Activated T-cell treated with anti-CD3 and anti-CD28 coated beads, Interleukin-2, amount 50 U/mL, for 72 hours (primary cell): ENCODE results near the gene DUSP7. TPM values are rescaled to one million over a fixed set of nuclear protein-coding genes. Genes with fewer than 3 reads are reported as not detected.
A peak's percentile ranks its signal among the peaks of the same experiment; 100 is the strongest.

Experiments
- ATAC-seq, 2 donors: fragments of 150-1000 bp; cut with Tn5 transposase; replicated peaks in 1 of 2; 2 replicates each; pipeline ENCODE4 v1.10.0; 2021; ENCODE audit warnings: moderate library complexity in 2 of 2, mild to moderate bottlenecking in 1 of 2
- DNase-seq, 2 donors: peaks; one replicate each; pipeline ENCODE4 v3.0.0; 2021 to 2022; ENCODE audit warnings: mixed read lengths in 1 of 2
- H3K27ac Mint-ChIP-seq: one replicate; pipeline ENCODE4 v1.8.0; 2022; ENCODE audit warnings: mild to moderate bottlenecking, moderate library complexity, mixed read lengths
- H3K27me3 Mint-ChIP-seq: one replicate; pipeline ENCODE4 v1.8.0; 2022; ENCODE audit warnings: low read depth, mixed read lengths
- H3K36me3 Mint-ChIP-seq, 2 donors: one replicate each; pipeline ENCODE4 v1.8.0; 2022; ENCODE audit warnings: mixed read lengths in 2 of 2, mild to moderate bottlenecking in 1 of 2; ENCODE audit not compliant: insufficient read depth in 2 of 2
- H3K4me1 Mint-ChIP-seq: one replicate; pipeline ENCODE4 v1.8.0; 2022; ENCODE audit warnings: low read depth, mixed read lengths
- H3K4me3 Mint-ChIP-seq, 2 donors: one replicate each; pipeline ENCODE4 v1.8.0; 2022; ENCODE audit warnings: mild to moderate bottlenecking in 2 of 2, mixed read lengths in 2 of 2, moderate library complexity in 2 of 2
- H3K9me3 Mint-ChIP-seq, 2 donors: one replicate each; pipeline ENCODE4 v1.8.0; 2022; ENCODE audit warnings: mixed read lengths in 2 of 2
- total RNA-seq, 2 donors: library from RNA; stranded (reverse); gene quantifications; one replicate each; pipeline ENCODE4 v1.2.3, GENCODE V29; 2022

The DUSP7 gene
- total RNA-seq, 2 donors from 2014 or later: 12.8 to 15.7 TPM

DNA sequence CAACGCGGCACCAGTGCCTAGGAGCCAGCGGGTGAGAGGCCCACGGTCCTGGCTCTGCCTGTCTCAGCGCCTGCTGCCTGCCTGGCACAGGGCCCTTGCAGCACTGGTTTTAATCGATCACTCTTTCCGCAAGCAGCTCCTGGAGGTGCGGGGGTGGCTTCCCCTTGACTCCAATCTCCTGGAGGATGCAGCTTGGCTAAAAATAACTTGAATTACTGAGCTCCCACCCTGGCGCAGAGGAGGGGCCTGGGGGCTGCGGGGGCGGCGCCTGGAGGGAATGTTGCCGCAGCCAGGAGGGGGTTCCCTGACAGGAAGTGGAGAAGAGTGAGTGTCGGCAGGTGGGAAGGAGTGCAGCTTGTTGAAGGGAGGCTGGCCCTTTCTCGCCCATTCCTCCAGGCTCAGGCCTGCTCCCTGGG is 50.8 kb downstream of the DUSP7 start:
- peak overlapping the region in 1 of 2 donors; percentile 29 for H3K4me3 Mint-ChIP-seq
- H3K27ac Mint-ChIP-seq: no peak overlapping the region
- DNase-seq: no peak
- no peaks in the 10 kb centered on the region for H3K27me3 Mint-ChIP-seq
- no peaks in the 10 kb centered on the region for H3K9me3 Mint-ChIP-seq
- H3K36me3 Mint-ChIP-seq: no peaks in the 10 kb centered on the region
- H3K4me1 Mint-ChIP-seq: peaks cover 8% of the 10 kb centered on the region
- no peak for ATAC-seq

DNA sequence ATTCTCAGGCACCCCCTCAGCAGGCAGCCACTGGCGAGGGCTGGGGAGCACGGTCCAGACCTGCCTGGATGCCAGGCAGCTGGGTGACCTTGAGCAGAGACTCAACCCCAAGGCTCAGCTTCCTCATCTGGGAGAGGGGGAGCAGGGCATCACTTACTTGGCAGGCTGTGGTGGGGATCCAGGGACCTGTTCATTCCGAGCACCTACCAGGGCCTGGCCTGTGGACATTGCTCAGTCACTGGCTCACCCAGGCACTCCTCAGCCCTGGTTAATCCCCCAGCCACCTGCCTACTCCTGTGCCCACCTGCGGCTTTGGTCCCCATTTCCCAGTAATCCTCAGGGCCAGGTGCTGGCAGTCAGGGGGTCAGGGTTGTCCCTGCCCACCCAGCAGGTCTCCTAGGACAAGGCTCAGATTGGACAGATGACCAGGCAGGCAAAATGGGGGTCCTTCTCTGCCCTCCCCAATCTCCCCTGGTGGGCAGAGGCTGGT is 51.4 kb downstream of the DUSP7 start:
- Mint-ChIP-seq H3K9me3 (no peaks in the 10 kb centered on the region), H3K27ac (no peak overlapping the region), H3K36me3 (no peaks in the 10 kb centered on the region), H3K4me1 (peaks cover 8% of the 10 kb centered on the region), H3K27me3 (no peaks in the 10 kb centered on the region), H3K4me3 (no peak overlapping the region)
- no peak for ATAC-seq
- DNase-seq: no peak

DNA sequence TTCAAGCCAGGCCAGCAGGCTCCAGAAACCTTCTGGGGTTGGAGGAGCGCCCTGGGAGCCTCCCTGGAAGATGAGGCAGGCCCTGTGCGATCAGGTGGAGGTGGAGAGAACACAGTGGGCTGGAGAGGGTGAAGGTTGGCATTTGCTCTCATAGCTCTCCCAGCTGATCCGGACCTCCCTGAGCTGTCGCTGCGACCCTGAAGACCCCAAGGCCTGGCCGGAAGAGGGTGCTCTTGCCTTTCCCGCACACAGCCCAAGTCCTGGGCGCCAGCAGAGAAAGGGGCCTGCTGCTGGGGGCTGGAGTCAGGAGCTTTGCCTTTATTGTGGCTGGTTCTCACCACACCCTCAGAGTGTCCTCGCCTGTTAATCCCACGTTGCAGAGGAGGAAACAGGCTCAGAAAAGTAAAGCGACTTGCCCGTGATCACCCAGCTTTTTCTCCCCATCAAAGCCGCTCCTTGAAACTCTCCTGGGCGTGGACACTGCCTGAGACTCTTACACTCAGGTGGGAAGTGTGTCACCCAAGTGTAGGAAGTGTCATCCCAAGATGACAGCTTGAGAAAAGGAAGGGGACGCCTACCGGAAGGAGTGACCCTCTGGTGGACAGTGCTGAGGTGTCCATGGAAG is 52.1 kb downstream of the DUSP7 start:
- Mint-ChIP-seq H3K4me1 (peaks cover 8% of the 10 kb centered on the region), H3K27ac (no peak overlapping the region), H3K27me3 (no peaks in the 10 kb centered on the region), H3K9me3 (no peaks in the 10 kb centered on the region), H3K4me3 (no peak overlapping the region), H3K36me3 (no peaks in the 10 kb centered on the region)
- ATAC-seq (no peak), DNase-seq (no peak)

DNA sequence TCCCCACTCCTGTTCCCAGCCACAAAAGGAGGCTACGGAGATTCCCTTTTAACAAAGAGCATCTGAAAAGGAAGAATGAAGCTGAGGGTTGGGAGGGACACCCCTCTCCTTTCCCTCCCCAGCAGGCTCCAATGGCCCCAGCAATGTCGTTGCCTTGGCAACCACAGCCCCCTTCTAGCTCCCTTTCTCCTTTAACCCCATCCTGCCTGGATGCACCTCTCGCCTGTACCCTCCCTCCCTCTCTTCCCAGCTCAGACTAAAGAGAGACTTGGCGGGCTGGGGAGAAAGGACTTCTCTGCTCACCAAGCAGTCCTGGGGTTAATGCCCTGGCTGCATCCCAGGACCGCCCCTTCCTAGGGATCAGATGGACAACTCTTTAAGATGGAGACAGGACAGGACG is 53.6 kb downstream of the DUSP7 start:
- Mint-ChIP-seq H3K4me1 (peaks cover 8% of the 10 kb centered on the region), H3K4me3 (no peak overlapping the region), H3K9me3 (no peaks in the 10 kb centered on the region), H3K36me3 (no peaks in the 10 kb centered on the region), H3K27me3 (peaks cover 5% of the 10 kb centered on the region), H3K27ac (no peak overlapping the region)
- ATAC-seq (no peak), DNase-seq (no peak)

DNA sequence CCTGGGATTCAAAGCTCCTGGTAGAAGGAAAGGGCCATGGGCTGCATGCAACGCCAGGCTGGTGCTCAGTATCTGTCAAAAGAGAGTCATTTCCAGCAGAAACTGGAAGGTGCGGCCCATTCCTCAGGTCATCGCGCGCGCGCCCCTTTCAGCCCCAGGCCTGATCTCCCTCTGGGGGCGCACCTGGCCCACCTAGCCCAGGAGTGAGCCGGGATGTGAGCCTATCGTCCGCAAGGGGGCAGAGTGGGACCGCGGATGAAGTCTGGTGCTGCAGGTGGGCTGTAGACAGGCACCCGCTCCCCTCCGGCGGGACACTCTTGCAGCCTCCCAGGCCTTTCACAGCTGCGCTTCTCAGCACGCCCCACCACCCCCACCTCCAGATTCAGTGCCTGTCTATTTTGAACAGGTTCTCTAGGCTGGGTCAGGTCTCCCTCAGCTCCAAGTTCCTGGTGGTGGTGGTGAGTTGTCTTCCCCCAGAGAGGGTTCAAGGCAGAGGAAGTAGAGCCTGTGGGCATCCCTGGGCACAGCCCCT is 54.9 kb downstream of the DUSP7 start:
- Mint-ChIP-seq H3K4me3 (no peak overlapping the region), H3K4me1 (peaks cover 8% of the 10 kb centered on the region), H3K36me3 (no peaks in the 10 kb centered on the region), H3K9me3 (no peaks in the 10 kb centered on the region), H3K27me3 (peaks cover 6% of the 10 kb centered on the region), H3K27ac (no peak overlapping the region)
- ATAC-seq: peak; percentile 98 to 99
- peak; percentile 88 to 90 for DNase-seq

DNA sequence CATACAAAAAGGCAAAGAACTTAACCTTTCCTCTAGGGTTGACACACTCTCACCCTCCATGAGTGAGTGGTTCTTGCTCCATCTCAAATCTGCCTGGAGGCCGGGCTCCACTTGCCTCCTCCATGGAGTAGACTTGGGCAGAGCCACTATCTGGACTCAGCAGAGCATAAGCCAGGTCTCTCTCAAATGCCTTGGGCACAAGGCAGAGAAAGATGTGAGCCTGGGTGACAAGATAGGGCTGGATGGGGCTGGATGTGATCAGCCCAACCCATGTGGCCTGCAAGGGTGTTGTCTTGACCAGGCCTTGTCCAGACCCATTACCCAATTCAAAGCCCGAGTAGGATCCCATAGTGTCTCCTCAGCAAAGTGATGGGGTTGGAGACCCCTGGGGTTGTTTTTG is 56.5 kb downstream of the DUSP7 start:
- H3K9me3 Mint-ChIP-seq: no peaks in the 10 kb centered on the region
- H3K4me3 Mint-ChIP-seq: no peak overlapping the region
- peaks cover 6% of the 10 kb centered on the region for H3K4me1 Mint-ChIP-seq
- H3K36me3 Mint-ChIP-seq: peaks cover 8 to 9% of the 10 kb centered on the region in 2 donors
- DNase-seq: no peak
- peak overlapping the region; percentile 72 for H3K27ac Mint-ChIP-seq
- ATAC-seq: no peak
- peaks cover 6% of the 10 kb centered on the region for H3K27me3 Mint-ChIP-seq

Other genes with a start within 250 kb of the DUSP7 start
- not detected for gene IQCF2, start 195.0 kb downstream of the DUSP7 start, total RNA-seq
- not detected for gene IQCF5, start 181.0 kb downstream of the DUSP7 start, total RNA-seq
- gene IQCF1, start 153.2 kb downstream of the DUSP7 start, total RNA-seq: not detected
- gene RRP9, start 114.7 kb downstream of the DUSP7 start, total RNA-seq: 10 to 100 TPM; 17.9 to 27.7 TPM
- 10 to 100 TPM; 22.9 to 27.1 TPM for gene PARP3, start 114.2 kb downstream of the DUSP7 start, total RNA-seq
- gene GPR62, start 101.2 kb downstream of the DUSP7 start, total RNA-seq: under 1 TPM in 1 of 2 donors, not detected in 1; 0.10 TPM
- gene PCBP4, start 89.1 kb downstream of the DUSP7 start, total RNA-seq: 10 to 100 TPM; 23.3 to 27.4 TPM
- gene ABHD14B, start 82.5 kb downstream of the DUSP7 start, total RNA-seq: 10 to 100 TPM; 52.5 to 54.6 TPM
- gene ABHD14A, start 81.5 kb downstream of the DUSP7 start, total RNA-seq: 1 to 10 TPM; 6.6 to 8.9 TPM
- 10 to 100 TPM; 30.2 to 42.4 TPM for gene ACY1, start 73.0 kb downstream of the DUSP7 start, total RNA-seq
- 1,000 to 10,000 TPM; 1,676 to 1,838 TPM for gene RPL29, start 60.7 kb downstream of the DUSP7 start, total RNA-seq
- 10 to 100 TPM; 28.6 to 39.0 TPM for gene POC1A, start 97.9 kb upstream of the DUSP7 start, total RNA-seq
- 10 to 100 TPM; 62.7 to 63.6 TPM for gene ALAS1, start 141.6 kb upstream of the DUSP7 start, total RNA-seq
- 1 to 10 TPM; 1.2 to 2.3 TPM for gene TLR9, start 169.1 kb upstream of the DUSP7 start, total RNA-seq
- 100 to 1,000 TPM; 124 to 133 TPM for gene TWF2, start 182.6 kb upstream of the DUSP7 start, total RNA-seq
- 100 to 1,000 TPM; 119 to 121 TPM for gene PPM1M, start 189.2 kb upstream of the DUSP7 start, total RNA-seq
- 100 to 1,000 TPM; 113 to 120 TPM for gene WDR82, start 222.1 kb upstream of the DUSP7 start, total RNA-seq
- 10 to 100 TPM; 21.5 to 25.4 TPM for gene GLYCTK, start 231.3 kb upstream of the DUSP7 start, total RNA-seq